Stomach (tissue), 9 donors: ENCODE results near the gene RAB4A. TPM values are rescaled to one million over a fixed set of nuclear protein-coding genes. Genes with fewer than 3 reads are reported as not detected.
"Not testable (repeated sequence)": the region's sequence is repeated elsewhere in the genome, so short reads cannot be mapped to it uniquely, and the experiment has no call there.

Experiments
- DNase-seq, 2 donors: peaks; one replicate each; pipeline versions ENCODE4 v3.0.0 to v3.0.0-alpha.2; 2013 to 2019
- H3K27ac ChIP-seq, 5 donors: fragments of 200-600 bp in 4 of 5; sonication (generic) in 4 of 5; one replicate each; pipeline ENCODE4 v1.5.1; 2013 to 2019; ENCODE audit warnings: mild to moderate bottlenecking in 1 of 5, moderate library complexity in 1 of 5
- H3K27me3 ChIP-seq, 3 donors: fragments of 200-600 bp; sonication (generic); one replicate each; pipeline ENCODE4 v1.5.1; 2017 to 2019; ENCODE audit warnings: mixed run types in 1 of 3
- H3K36me3 ChIP-seq, 4 donors: fragments of 200-600 bp; sonication (generic); 1 replicate in 3 of 4; 2 replicates in 1 of 4; pipeline ENCODE4 v1.5.1; 2016 to 2019
- H3K4me1 ChIP-seq, 4 donors: fragments of 200-600 bp; sonication (generic); one replicate each; pipeline ENCODE4 v1.5.1; 2016 to 2019
- H3K4me3 ChIP-seq, 4 donors: fragments of 200-600 bp; sonication (generic) in 3 of 4; one replicate each; pipeline ENCODE4 v1.5.1; 2016 to 2019; ENCODE audit warnings: mild to moderate bottlenecking in 1 of 4
- H3K9me3 ChIP-seq, 4 donors: fragments of 200-600 bp; sonication (generic); one replicate each; pipeline ENCODE4 v1.5.1; 2016 to 2019
- EP300 ChIP-seq: sonication (generic); formaldehyde crosslinking; IDR thresholded peaks from one replicate; pipeline ENCODE4 v1.6.1; 2017; ENCODE audit warnings: antibody characterized with exemption
- POLR2A ChIP-seq, 4 donors: fragments of 450-650 bp; IDR thresholded peaks; one replicate each; pipeline ENCODE4 v1.6.1; 2016; ENCODE audit warnings: antibody characterized with exemption in 4 of 4, control low read depth in 2 of 4, mild to moderate bottlenecking in 1 of 4, moderate library complexity in 1 of 4
- POLR2AphosphoS5 ChIP-seq, 3 donors: sonication (generic); formaldehyde crosslinking; IDR thresholded peaks; one replicate each; pipeline ENCODE4 v1.6.1; 2016; ENCODE audit warnings: antibody characterized with exemption in 3 of 3
- WGBS, 5 donors: extraction: QIAGEN DNeasy Blood & Tissue Kit in 3 of 5; methylation state at CpG; one replicate each; pipeline versions ENCODE4 v1.1.5 to v1.1.7; 2013 to 2018; 5-methylcytosine and 5-hydroxymethylcytosine counted together
- intact Hi-C: fragments of 100-400 bp; cut with DNase I; formaldehyde crosslinking; loops from one replicate; pipeline ENCODE4 v1.15.1; 2023; ENCODE audit warnings: low total_unique reads
- polyA plus RNA-seq, 3 donors: library from polyadenylated mRNA; stranded (reverse); fragments of 200-250 nt; gene quantifications; one replicate each; pipeline ENCODE4 v1.2.3, GENCODE V29; 2013
- total RNA-seq, 5 donors: library from RNA; depleted of rRNA; stranded (reverse); fragments of >200 nt; gene quantifications; one replicate each; pipeline versions ENCODE4 v1.1.0 to v1.2.3, GENCODE V29; 2014 to 2016
- TF ChIP-seq, protein P1 (sequence below), 7 experiments: fragments of 450-650 bp in 4 of 7; fragments of 200-600 bp in 3 of 7; sonication (generic) in 3 of 7; IDR thresholded peaks; one replicate each; pipeline ENCODE4 v1.5.1; 2016 to 2019; ENCODE audit warnings: antibody characterized with exemption in 7 of 7, control low read depth in 2 of 7, mild to moderate bottlenecking in 1 of 7
- donor health status: healthy with polysubstance abuse.
- donor health status: Bipolar disorder and iron deficiency.
- donor health status: healthy.

The RAB4A gene
- total and polyA plus RNA-seq, 8 donors, result 24.1 to 277 (median 46.8) TPM

DNA sequence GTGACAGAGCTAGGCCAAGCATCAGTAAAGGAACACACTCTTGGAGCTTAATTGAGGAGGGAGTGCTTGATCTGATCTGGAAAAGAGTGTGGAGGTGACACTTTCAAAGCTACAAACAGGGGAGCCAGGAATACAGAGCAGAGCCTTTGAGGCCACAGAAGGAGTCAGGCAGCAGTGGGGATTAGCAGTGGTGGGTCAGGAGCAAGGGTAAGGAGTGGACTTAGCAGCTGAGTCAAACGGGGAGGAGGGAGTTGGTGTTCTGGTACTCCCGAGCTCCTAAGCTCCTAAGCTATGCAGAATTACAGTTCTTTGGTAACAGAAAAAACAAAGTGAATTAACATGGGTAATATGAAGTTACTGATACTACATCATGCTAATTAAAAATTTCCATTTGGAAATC is 14.5 kb downstream of the RAB4A start:
- no peak for TF ChIP-seq POLR2AphosphoS5 (IDR thresholded peaks at IDR 0.05)
- TF ChIP-seq, protein P1, sequence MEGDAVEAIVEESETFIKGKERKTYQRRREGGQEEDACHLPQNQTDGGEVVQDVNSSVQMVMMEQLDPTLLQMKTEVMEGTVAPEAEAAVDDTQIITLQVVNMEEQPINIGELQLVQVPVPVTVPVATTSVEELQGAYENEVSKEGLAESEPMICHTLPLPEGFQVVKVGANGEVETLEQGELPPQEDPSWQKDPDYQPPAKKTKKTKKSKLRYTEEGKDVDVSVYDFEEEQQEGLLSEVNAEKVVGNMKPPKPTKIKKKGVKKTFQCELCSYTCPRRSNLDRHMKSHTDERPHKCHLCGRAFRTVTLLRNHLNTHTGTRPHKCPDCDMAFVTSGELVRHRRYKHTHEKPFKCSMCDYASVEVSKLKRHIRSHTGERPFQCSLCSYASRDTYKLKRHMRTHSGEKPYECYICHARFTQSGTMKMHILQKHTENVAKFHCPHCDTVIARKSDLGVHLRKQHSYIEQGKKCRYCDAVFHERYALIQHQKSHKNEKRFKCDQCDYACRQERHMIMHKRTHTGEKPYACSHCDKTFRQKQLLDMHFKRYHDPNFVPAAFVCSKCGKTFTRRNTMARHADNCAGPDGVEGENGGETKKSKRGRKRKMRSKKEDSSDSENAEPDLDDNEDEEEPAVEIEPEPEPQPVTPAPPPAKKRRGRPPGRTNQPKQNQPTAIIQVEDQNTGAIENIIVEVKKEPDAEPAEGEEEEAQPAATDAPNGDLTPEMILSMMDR (IDR thresholded peaks at IDR 0.05), result no peak
- TF ChIP-seq POLR2A (IDR thresholded peaks at IDR 0.05), result no peak
- TF ChIP-seq EP300, result no peak
- WGBS, 5 donors, result 61 to 72% (median 67%) methylated on average over 2 of the region's 2 CpGs
- no peak overlapping the region for H3K27ac ChIP-seq
- intact Hi-C loops, result no loop called here
- no peak for DNase-seq
- no peak overlapping the region for H3K4me3 ChIP-seq
- no peaks in the 10 kb centered on the region for H3K9me3 ChIP-seq
- no peaks in the 10 kb centered on the region for H3K27me3 ChIP-seq
- H3K4me1 ChIP-seq, result peaks cover 0 to 64% (median 35%) of the 10 kb centered on the region in 4 donors
- H3K36me3 ChIP-seq, result peaks cover 13 to 22% (median 17%) of the 10 kb centered on the region in 4 donors

DNA sequence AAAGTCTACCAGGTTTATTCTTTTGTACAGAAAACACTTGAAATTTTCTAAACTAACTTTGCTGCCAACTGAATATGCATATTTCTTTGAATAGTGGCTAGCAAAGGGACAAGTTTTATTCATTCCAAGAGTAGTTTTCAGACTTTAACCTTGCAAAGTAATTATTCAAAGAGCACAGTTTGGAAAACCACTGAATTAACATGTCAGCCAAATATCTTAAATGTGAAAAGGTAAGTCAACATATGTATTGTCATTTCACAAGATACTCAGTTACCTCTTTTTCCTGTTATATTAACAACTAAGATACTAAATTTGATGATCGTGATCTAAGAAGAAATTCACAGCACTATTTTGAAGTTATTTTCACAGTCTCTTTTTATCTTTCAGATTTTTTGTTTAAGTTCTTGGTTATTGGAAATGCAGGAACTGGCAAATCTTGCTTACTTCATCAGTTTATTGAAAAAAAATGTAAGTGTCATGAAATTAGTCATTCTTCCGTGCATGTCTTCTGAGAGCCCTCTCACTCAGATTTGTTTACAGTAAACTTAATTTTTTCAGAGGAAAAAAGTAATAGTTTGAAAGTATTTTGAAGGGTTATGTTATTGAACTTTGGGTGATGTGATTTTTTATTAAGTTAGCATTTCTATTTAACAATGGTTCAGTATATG is 15.3 kb downstream of the RAB4A start:
- no peaks in the 10 kb centered on the region for H3K27me3 ChIP-seq
- H3K27ac ChIP-seq, result no peak overlapping the region
- H3K4me1 ChIP-seq, result peaks cover 0 to 56% (median 31%) of the 10 kb centered on the region in 4 donors
- peaks cover 13 to 29% (median 25%) of the 10 kb centered on the region in 4 donors for H3K36me3 ChIP-seq
- no peaks in the 10 kb centered on the region for H3K9me3 ChIP-seq
- intact Hi-C loops, result no loop called here
- DNase-seq, result no peak
- no peak for TF ChIP-seq POLR2A (IDR thresholded peaks at IDR 0.05)
- no peak for TF ChIP-seq EP300
- TF ChIP-seq POLR2AphosphoS5 (IDR thresholded peaks at IDR 0.05), result no peak
- TF ChIP-seq, protein P1 (IDR thresholded peaks at IDR 0.05), result no peak
- H3K4me3 ChIP-seq, result no peak overlapping the region
- 71 to 84% (median 75%) methylated on average over 2 of the region's 2 CpGs for WGBS, 5 donors

DNA sequence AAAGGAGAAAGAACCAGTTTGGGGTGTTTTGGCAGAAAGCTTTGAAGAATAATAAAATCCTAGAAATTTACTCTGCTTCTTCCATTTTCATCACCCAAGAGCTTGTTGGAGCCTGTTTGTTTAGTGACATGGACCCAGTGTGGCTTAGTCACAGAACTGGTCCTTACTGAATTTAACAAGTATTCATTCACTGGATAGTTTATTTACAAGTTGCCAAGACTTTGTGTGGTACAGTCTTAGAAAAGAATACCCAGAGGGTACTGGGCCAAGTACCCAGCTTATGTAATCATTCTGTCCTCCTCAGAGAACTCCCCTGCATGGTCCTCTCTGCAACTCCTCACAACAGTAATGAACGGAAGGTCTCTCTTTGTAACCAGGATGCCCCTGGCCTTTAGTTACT is 16.4 kb downstream of the RAB4A start:
- 79 to 92% (median 87%) methylated on average over 1 of the region's 1 CpG for WGBS, 5 donors
- no peak for TF ChIP-seq POLR2AphosphoS5 (IDR thresholded peaks at IDR 0.05)
- TF ChIP-seq POLR2A (IDR thresholded peaks at IDR 0.05), result no peak
- TF ChIP-seq, protein P1 (IDR thresholded peaks at IDR 0.05), result no peak
- TF ChIP-seq EP300, result no peak
- Histone ChIP-seq H3K9me3 (no peaks in the 10 kb centered on the region), H3K4me1 (peaks cover 0 to 52% (median 26%) of the 10 kb centered on the region in 4 donors), H3K4me3 (no peak overlapping the region), H3K27me3 (no peaks in the 10 kb centered on the region), H3K27ac (no peak overlapping the region), H3K36me3 (peaks cover 13 to 34% (median 28%) of the 10 kb centered on the region in 4 donors)
- no peak for DNase-seq
- intact Hi-C loops, result no loop called here

DNA sequence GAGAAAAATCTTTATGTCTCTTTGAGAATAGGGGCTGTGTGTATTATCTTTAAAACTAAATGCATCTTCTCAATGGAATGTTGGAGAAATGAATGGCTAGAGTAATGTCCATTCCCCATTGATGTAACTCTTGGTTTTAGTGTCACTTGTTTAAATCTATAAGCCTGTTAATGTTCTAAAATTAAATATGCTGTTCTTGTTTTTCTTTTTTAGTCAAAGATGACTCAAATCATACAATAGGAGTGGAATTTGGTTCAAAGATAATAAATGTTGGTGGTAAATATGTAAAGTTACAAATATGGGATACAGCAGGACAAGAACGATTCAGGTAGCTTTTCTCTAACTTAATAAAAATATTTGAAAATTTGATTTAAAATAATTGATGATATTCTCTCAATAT is 17.6 kb downstream of the RAB4A start:
- Histone ChIP-seq H3K4me3 (no peak overlapping the region), H3K4me1 (peaks cover 0 to 41% (median 24%) of the 10 kb centered on the region in 4 donors), H3K27me3 (no peaks in the 10 kb centered on the region), H3K36me3 (peaks cover 13 to 42% (median 39%) of the 10 kb centered on the region in 4 donors), H3K9me3 (no peaks in the 10 kb centered on the region), H3K27ac (no peak overlapping the region)
- no peak for DNase-seq
- intact Hi-C loops, result no loop called here
- no peak for TF ChIP-seq EP300
- TF ChIP-seq POLR2A (IDR thresholded peaks at IDR 0.05), result no peak
- TF ChIP-seq, protein P1 (IDR thresholded peaks at IDR 0.05), result no peak
- TF ChIP-seq POLR2AphosphoS5 (IDR thresholded peaks at IDR 0.05), result no peak
- WGBS, 5 donors, result 68 to 85% (median 83%) methylated on average over 1 of the region's 1 CpG

DNA sequence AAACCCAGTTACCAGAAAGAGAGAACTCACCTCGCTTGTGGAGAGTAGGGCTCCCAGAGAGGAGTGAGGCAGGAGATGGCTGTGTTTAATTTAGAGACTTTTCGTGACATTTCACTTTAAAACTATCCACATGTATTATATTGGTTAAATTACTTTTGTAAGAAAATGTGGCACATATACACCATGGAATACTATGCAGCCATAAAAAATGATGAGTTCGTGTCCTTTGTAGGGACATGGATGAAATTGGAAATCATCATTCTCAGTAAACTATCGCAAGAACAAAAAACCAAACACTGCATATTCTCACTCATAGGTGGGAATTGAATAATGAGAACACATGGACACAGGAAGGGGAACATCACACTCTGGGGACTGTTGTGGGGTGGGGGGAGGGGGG is 20.8 kb downstream of the RAB4A start:
- peaks cover 13 to 58% (median 47%) of the 10 kb centered on the region in 4 donors for H3K36me3 ChIP-seq
- DNase-seq, H3K4me3 ChIP-seq, H3K9me3 ChIP-seq, intact Hi-C loops, H3K27ac ChIP-seq, H3K27me3 ChIP-seq: not testable (repeated sequence)
- H3K4me1 ChIP-seq, result peaks cover 0 to 22% (median 8%) of the 10 kb centered on the region in 4 donors
- WGBS, 5 donors, result 97 to 100% (median 100%) methylated on average over 3 to 4 of the region's 4 CpGs
